OCI-LY7 (cell line): ENCODE results near the gene CDC25B. TPM values are rescaled to one million over a fixed set of nuclear protein-coding genes. Genes with fewer than 3 reads are reported as not detected.

ENCODE experiments used
- BruUV-seq: library from RNA; stranded (reverse); fragments of 400-500 nt; replicated peaks from 2 replicates; lab custom pipeline; 2021; lab: Mats Ljungman, UMichigan
- CTCF ChIA-PET: fragments of 300-600 bp; sonication (Branson Sonifier 250); formaldehyde crosslinking; loops from one replicate; lab custom pipeline; 2022; ENCODE audit warnings: antibody characterized with exemption; ENCODE audit not compliant: unreplicated experiment; lab: Charles Lee
- POLR2A ChIA-PET: fragments of 300-600 bp; sonication (Branson Sonifier 250); formaldehyde crosslinking; loops from one replicate; lab custom pipeline; 2022; ENCODE audit warnings: antibody characterized with exemption; lab: Charles Lee
- DNase-seq: peaks from one replicate; pipeline ENCODE4 v3.0.0-alpha.2; 2015; ENCODE audit warnings: low spot score
- H2AFZ ChIP-seq: fragments of 200-600 bp; sonication (generic), shearing (Covaris generic); 2 replicates; pipeline ENCODE4 v1.6.1; 2014; ENCODE audit warnings: mild to moderate bottlenecking, antibody characterized with exemption, low read length, moderate library complexity
- H3K27ac ChIP-seq: fragments of 200-600 bp; sonication (generic); 2 replicates; pipeline ENCODE4 v1.5.1; 2014; ENCODE audit warnings: mixed run types, low read depth, mild to moderate bottlenecking, moderate library complexity, low read length, inconsistent platforms; ENCODE audit not compliant: poor library complexity, severe bottlenecking
- H3K36me3 ChIP-seq: fragments of 200-600 bp; sonication (generic); 2 replicates; pipeline ENCODE4 v1.6.1; 2014; ENCODE audit warnings: mild to moderate bottlenecking, antibody characterized with exemption, low read length, moderate library complexity, mixed read lengths; ENCODE audit not compliant: insufficient read depth
- H3K4me1 ChIP-seq: fragments of 200-600 bp; sonication (generic); 2 replicates; pipeline ENCODE4 v1.5.1; 2014; ENCODE audit warnings: mild to moderate bottlenecking, low read length; ENCODE audit not compliant: insufficient read depth, poor library complexity, severe bottlenecking
- H3K4me2 ChIP-seq: fragments of 200-600 bp; sonication (generic); 2 replicates; pipeline ENCODE4 v1.6.1; 2014; ENCODE audit warnings: mild to moderate bottlenecking, low read length
- H3K4me3 ChIP-seq: fragments of 200-600 bp; sonication (generic); 2 replicates; pipeline ENCODE4 v1.5.1; 2014; ENCODE audit warnings: mild to moderate bottlenecking, low read depth, low read length; ENCODE audit not compliant: poor library complexity, severe bottlenecking
- H3K79me2 ChIP-seq: fragments of 200-600 bp; sonication (generic); 2 replicates; pipeline ENCODE4 v1.6.1; 2016; ENCODE audit warnings: low read depth, mild to moderate bottlenecking, low read length, moderate library complexity, mixed read lengths; ENCODE audit not compliant: insufficient read depth
- H3K9me2 ChIP-seq: fragments of 200-600 bp; sonication (generic); 2 replicates; pipeline ENCODE4 v1.6.1; 2016; ENCODE audit warnings: mild to moderate bottlenecking, low read length, mixed read lengths; ENCODE audit not compliant: insufficient read depth
- H3K9me3 ChIP-seq: fragments of 200-600 bp; sonication (generic); 2 replicates; pipeline ENCODE4 v1.6.1; 2014; ENCODE audit warnings: mild to moderate bottlenecking, mixed run types, low read length, mixed read lengths
- H4K20me1 ChIP-seq: fragments of 200-600 bp; sonication (generic); 2 replicates; pipeline ENCODE4 v1.6.1; 2014; ENCODE audit warnings: mild to moderate bottlenecking, antibody characterized with exemption, low read length, moderate library complexity, mixed read lengths; ENCODE audit not compliant: insufficient read depth
- EZH2phosphoT487 ChIP-seq: fragments of 200-600 bp; sonication (generic); IDR thresholded peaks from 2 replicates; pipeline ENCODE4 v1.6.1; 2018; ENCODE audit warnings: low read depth, borderline replicate concordance, mild to moderate bottlenecking, mixed run types, antibody characterized with exemption, low read length, moderate library complexity, mixed read lengths
- intact Hi-C: fragments of 100-400 bp; cut with micrococcal nuclease; formaldehyde crosslinking; loops from one replicate; pipeline ENCODE4 v1.10.0; 2022; ENCODE audit not compliant: unreplicated experiment
- total RNA-seq, 2 experiments: library from RNA; depleted of rRNA in 1 of 2; stranded (reverse); fragments of >200 nt in 1 of 2; shearing (Covaris generic) in 1 of 2; gene quantifications; 2 replicates each; pipeline ENCODE4 v1.2.3, GENCODE V29; 2014 to 2022
- TF ChIP-seq, protein P1 (sequence below): fragments of 200-600 bp; sonication (generic); conservative IDR thresholded peaks from 2 replicates; pipeline ENCODE4 v1.5.1; 2014; ENCODE audit warnings: mild to moderate bottlenecking, antibody characterized with exemption, low read length, moderate library complexity, mixed read lengths

The CDC25B gene
- total RNA-seq, 2 experiments from 2014 or later, result 89.2 to 119 TPM

DNA sequence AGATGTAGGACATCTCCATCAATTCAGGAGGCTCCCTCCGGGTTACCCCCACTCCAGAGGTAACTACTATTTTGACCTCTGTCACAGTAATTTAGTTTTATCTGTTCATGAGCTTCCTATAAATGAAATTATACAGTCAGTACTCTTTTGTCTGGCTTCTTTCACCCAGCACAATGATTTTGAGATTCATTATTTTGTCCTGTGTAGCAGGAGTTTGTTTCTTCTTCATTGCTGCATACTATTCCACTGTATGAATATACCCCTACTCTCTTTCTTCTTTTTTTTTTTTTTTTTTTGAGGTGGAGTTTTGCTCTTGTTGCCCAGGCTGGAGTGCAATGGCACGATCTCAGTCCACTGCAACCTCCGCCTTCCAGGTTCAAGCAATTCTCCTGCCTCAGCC is 12.4 kb downstream of the CDC25B start:
- no peak overlapping the region for H3K27ac ChIP-seq
- H3K9me2 ChIP-seq, result no peaks in the 10 kb centered on the region
- no peaks in the 10 kb centered on the region for H4K20me1 ChIP-seq
- no peak overlapping the region for H3K4me2 ChIP-seq
- peaks cover 8% of the 10 kb centered on the region for H3K4me1 ChIP-seq
- POLR2A ChIA-PET, result no interaction called here
- H3K4me3 ChIP-seq, result no peak overlapping the region
- H3K36me3 ChIP-seq, result peaks cover 34% of the 10 kb centered on the region
- H3K79me2 ChIP-seq, result no peaks in the 10 kb centered on the region
- intact Hi-C loops, result no loop called here
- BruUV-seq, result no TSS peak
- TF ChIP-seq, protein P1, sequence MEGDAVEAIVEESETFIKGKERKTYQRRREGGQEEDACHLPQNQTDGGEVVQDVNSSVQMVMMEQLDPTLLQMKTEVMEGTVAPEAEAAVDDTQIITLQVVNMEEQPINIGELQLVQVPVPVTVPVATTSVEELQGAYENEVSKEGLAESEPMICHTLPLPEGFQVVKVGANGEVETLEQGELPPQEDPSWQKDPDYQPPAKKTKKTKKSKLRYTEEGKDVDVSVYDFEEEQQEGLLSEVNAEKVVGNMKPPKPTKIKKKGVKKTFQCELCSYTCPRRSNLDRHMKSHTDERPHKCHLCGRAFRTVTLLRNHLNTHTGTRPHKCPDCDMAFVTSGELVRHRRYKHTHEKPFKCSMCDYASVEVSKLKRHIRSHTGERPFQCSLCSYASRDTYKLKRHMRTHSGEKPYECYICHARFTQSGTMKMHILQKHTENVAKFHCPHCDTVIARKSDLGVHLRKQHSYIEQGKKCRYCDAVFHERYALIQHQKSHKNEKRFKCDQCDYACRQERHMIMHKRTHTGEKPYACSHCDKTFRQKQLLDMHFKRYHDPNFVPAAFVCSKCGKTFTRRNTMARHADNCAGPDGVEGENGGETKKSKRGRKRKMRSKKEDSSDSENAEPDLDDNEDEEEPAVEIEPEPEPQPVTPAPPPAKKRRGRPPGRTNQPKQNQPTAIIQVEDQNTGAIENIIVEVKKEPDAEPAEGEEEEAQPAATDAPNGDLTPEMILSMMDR, result no peak
- no peak for TF ChIP-seq EZH2phosphoT487
- CTCF ChIA-PET, result interaction anchor here (1.0 kb wide), 1 partner anchor 10 kb away, joined by 3 read pairs; no protein-coding TSS in a partner anchor
- DNase-seq, result no peak
- no peaks in the 10 kb centered on the region for H3K9me3 ChIP-seq
- H2AFZ ChIP-seq, result no peak overlapping the region

DNA sequence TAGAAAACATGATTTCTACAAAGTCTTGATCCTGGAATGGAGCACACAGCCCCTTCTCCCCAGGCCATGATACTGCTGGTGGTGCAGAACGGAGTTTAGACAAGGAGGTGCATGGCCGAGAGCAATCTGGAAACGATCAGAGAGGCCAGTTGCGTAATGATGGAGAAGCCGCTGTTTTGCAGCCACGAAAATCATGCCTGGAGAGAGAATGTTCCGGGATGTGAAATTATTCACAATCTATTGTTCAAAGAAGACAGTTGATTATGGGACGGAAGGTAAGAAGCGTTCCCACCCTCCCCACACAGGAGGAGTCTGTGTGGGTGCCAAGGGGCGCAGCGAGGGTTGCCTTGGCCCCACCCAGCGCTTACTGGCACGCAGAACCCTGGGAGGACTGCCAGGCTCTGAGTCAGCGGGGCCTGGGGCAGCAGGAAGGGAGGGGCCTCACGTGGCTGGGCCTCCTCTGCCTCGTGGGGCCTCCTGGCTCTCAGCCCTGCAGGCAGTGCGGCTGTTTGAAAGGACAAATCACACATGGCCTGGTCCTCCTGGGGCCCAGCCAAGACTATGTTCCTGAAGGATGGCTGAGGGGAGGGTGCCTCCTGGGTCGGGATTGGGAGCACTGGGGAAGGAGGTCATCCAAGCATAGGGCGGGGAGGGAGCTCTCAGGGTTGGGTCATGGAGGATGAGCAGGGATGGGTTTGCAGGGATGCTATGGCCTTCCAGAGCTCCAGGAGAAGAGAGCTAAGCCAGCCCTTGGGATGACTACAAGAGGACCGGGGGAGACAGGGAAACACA is 15.6 kb downstream of the CDC25B start:
- Histone ChIP-seq H2AFZ (no peak overlapping the region), H3K27ac (no peak overlapping the region), H3K4me2 (no peak overlapping the region), H3K4me1 (peaks cover 16% of the 10 kb centered on the region), H4K20me1 (no peaks in the 10 kb centered on the region), H3K36me3 (peaks cover 4% of the 10 kb centered on the region; the same call in 1 of the 2 replicates), H3K9me2 (no peaks in the 10 kb centered on the region), H3K79me2 (no peaks in the 10 kb centered on the region), H3K9me3 (no peaks in the 10 kb centered on the region), H3K4me3 (no peak overlapping the region)
- intact Hi-C loops, result no loop called here
- TF ChIP-seq, protein P1, result no peak
- no peak for TF ChIP-seq EZH2phosphoT487
- DNase-seq, result no peak
- no TSS peak for BruUV-seq
- POLR2A ChIA-PET, result interaction anchor here (1.6 kb wide), 2 partner anchors 9 to 11 kb away, joined by 3 to 4 read pairs; partner anchors contain the start of gene AP5S1
- CTCF ChIA-PET, result no interaction called here

DNA sequence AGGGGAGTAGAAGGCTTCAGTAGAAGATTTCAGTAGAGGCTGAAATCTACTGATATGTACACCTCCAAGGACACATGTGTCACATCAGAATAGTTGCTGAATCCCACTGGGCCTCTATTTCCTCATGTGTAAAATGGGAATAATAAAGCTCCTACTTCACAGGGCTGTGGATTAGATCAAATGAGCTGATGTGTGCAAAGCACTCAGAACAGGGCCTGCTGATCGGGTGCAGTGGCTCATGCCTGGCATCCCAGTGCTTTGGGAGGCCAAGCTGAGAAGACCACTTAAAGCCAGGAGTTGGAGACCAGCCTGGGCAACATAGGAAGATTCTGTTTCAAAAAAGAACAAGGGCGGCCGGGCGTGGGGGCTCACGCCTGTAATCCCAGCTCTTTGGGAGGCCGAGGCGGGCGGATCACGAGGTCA is 16.2 kb downstream of the CDC25B start:
- Histone ChIP-seq H2AFZ (no peak overlapping the region), H3K27ac (no peak overlapping the region), H3K9me3 (no peaks in the 10 kb centered on the region), H3K4me2 (no peak overlapping the region), H4K20me1 (no peaks in the 10 kb centered on the region), H3K79me2 (no peaks in the 10 kb centered on the region), H3K4me1 (peaks cover 15% of the 10 kb centered on the region), H3K4me3 (no peak overlapping the region), H3K9me2 (no peaks in the 10 kb centered on the region), H3K36me3 (no peaks in the 10 kb centered on the region)
- CTCF ChIA-PET, result no interaction called here
- no TSS peak for BruUV-seq
- TF ChIP-seq EZH2phosphoT487, result no peak
- TF ChIP-seq, protein P1, result no peak
- no peak for DNase-seq
- POLR2A ChIA-PET, result interaction anchor here (0.6 to 1.6 kb wide), 3 partner anchors 12 to 356 kb away, joined by 3 to 4 read pairs (median 3); no protein-coding TSS in a partner anchor
- intact Hi-C loops, result no loop called here
